ENCODE measurements around the gene ABCC3.

GRCh38 chr17:50659179-50659578 is 24.5 kb downstream of the ABCC3 start:
- TF ChIP-seq TAF1 (IDR thresholded peaks at IDR 0.05; ENCODE audit: low read depth, low read length) (no peak), POLR2A (IDR thresholded peaks at IDR 0.05; ENCODE audit: control extremely low read depth in 1 of 2, low read depth in 2 of 2, low read length in 2 of 2) (no peak), CBX5 (IDR thresholded peaks at IDR 0.05; ENCODE audit: low read depth, low read length) (no peak), CTCF (IDR thresholded peaks at IDR 0.05; ENCODE audit: control extremely low read depth in 1 of 3, insufficient read depth in 1 of 3, low read depth in 1 of 3, low read length in 3 of 3) (peak; percentile 40 to 62 (median 43)), SP4 (IDR thresholded peaks at IDR 0.05; ENCODE audit: low read length) (no peak), EZH2 (IDR thresholded peaks at IDR 0.05; ENCODE audit: low read depth, low read length, severe bottlenecking) (no peak), RFX5 (IDR thresholded peaks at IDR 0.05; ENCODE audit: borderline replicate concordance, low read depth, low read length) (no peak), CHD1 (IDR thresholded peaks at IDR 0.05; ENCODE audit: low read depth, low read length) (no peak), E2F6 (IDR thresholded peaks at IDR 0.05) (no peak), HDAC6 (IDR thresholded peaks at IDR 0.05; ENCODE audit: low read depth, low read length) (no peak), SP1 (IDR thresholded peaks at IDR 0.05; ENCODE audit: low read depth, low read length) (no peak), EP300 (IDR thresholded peaks at IDR 0.05; ENCODE audit: borderline replicate concordance in 1 of 2, low read depth in 2 of 2, low read length in 2 of 2) (no peak), PHF8 (conservative IDR thresholded peaks at IDR 0.05; ENCODE audit: low read depth, low read length) (no peak)

All from H1 (cell line).